SK-N-MC (cell line): ENCODE measurements around the gene PPP3R2.

Experiments used
- EZH2 ChIP-seq: fragments of 200-600 bp; sonication (generic); IDR thresholded peaks from one replicate; pipeline ENCODE4 v1.6.1; 2017; ENCODE audit warnings: antibody characterized with exemption
- POLR2AphosphoS5 ChIP-seq: IDR thresholded peaks from 2 replicates; pipeline ENCODE4 v1.6.1; 2012; ENCODE audit warnings: mild to moderate bottlenecking, low read depth, low read length, borderline replicate concordance

DNA sequence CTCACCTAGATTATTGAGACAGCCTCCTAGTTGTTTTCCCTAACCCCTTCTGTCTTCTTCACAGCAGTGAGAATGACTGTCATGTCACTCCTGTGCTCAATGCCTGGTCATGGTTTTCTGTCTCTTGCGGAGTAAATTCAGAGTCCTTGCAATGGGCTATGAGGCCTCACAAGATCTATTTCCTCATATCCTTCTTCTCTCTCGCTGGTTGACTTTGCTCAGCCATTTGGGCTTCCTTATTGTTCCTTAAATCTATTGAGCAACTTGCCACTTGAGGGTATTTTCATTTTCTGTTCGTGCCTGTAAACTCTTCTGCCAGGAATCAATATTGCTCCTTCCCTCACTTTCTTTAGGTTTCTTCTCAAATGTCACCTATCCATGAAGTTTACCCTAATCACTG is 9.0 kb downstream of the PPP3R2 start:
- TF ChIP-seq EZH2, result no peak
- TF ChIP-seq POLR2AphosphoS5, result no peak
